DND-41 (cell line): ENCODE data around the gene ABCC3.

Experiments used
- EZH2 ChIP-seq: IDR thresholded peaks from 3 replicates; pipeline ENCODE4 v1.6.1; 2012; ENCODE audit warnings: borderline replicate concordance, low read depth, mild to moderate bottlenecking, moderate library complexity, low read length, inconsistent platforms; ENCODE audit not compliant: severe bottlenecking
- TF ChIP-seq, protein P1 (sequence below): IDR thresholded peaks from 2 replicates; pipeline ENCODE4 v1.5.1; 2012; ENCODE audit warnings: borderline replicate concordance, low read length, moderate library complexity, mild to moderate bottlenecking; ENCODE audit not compliant: poor library complexity, severe bottlenecking; ENCODE audit errors: extremely low read depth

GRCh38 chr17:50662632-50663225 lies 28.0 kb downstream of the ABCC3 start:
- TF ChIP-seq, protein P1, sequence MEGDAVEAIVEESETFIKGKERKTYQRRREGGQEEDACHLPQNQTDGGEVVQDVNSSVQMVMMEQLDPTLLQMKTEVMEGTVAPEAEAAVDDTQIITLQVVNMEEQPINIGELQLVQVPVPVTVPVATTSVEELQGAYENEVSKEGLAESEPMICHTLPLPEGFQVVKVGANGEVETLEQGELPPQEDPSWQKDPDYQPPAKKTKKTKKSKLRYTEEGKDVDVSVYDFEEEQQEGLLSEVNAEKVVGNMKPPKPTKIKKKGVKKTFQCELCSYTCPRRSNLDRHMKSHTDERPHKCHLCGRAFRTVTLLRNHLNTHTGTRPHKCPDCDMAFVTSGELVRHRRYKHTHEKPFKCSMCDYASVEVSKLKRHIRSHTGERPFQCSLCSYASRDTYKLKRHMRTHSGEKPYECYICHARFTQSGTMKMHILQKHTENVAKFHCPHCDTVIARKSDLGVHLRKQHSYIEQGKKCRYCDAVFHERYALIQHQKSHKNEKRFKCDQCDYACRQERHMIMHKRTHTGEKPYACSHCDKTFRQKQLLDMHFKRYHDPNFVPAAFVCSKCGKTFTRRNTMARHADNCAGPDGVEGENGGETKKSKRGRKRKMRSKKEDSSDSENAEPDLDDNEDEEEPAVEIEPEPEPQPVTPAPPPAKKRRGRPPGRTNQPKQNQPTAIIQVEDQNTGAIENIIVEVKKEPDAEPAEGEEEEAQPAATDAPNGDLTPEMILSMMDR: no peak
- no peak for TF ChIP-seq EZH2
